GM18870 (cell line): ENCODE measurements around the gene BAIAP2L1.

Source experiments
- ATAC-seq: cut with Tn5 transposase; IDR thresholded peaks from one replicate; pipeline ENCODE4 v1.9.1; 2021; ENCODE audit warnings: moderate library complexity; ENCODE audit not compliant: unreplicated experiment

Gene BAIAP2L1

GRCh38 chr7:98280791-98281756, 119.8 kb downstream of the BAIAP2L1 start, which contains the start of gene BRI3:
Gene BRI3 (plus strand): TSS chr7:98281686. CDS start chr7:98281796, 110 bp downstream.
- peak; percentile 72 for ATAC-seq

- ATAC-seq: no peak
These were observed 120.6 kb downstream of the BAIAP2L1 start for GRCh38 chr7:98280296-98280695.

- ATAC-seq: no peak
These were observed 122.0 kb downstream of the BAIAP2L1 start for GRCh38 chr7:98278936-98279335.

- no peak for ATAC-seq
These were observed 122.5 kb downstream of the BAIAP2L1 start for GRCh38 chr7:98278408-98278807.

- no peak for ATAC-seq
These were observed 124.6 kb downstream of the BAIAP2L1 start for GRCh38 chr7:98276241-98276761.

GRCh38 chr7:98267303-98267702, 133.6 kb downstream of the BAIAP2L1 start:
- no peak for ATAC-seq

GRCh38 chr7:98266840-98267239, 134.1 kb downstream of the BAIAP2L1 start:
- no peak for ATAC-seq

- no peak for ATAC-seq
These were observed 135.0 kb downstream of the BAIAP2L1 start for GRCh38 chr7:98265841-98266271.

GRCh38 chr7:98257701-98258100, 143.2 kb downstream of the BAIAP2L1 start:
- ATAC-seq: no peak

GRCh38 chr7:98256431-98256830, 144.5 kb downstream of the BAIAP2L1 start:
- no peak for ATAC-seq

- ATAC-seq: no peak
These were observed 145.8 kb downstream of the BAIAP2L1 start for GRCh38 chr7:98254951-98255610.

- no peak for ATAC-seq
These were observed 146.4 kb downstream of the BAIAP2L1 start for GRCh38 chr7:98254516-98254915.

- no peak for ATAC-seq
These were observed 148.3 kb downstream of the BAIAP2L1 start for GRCh38 chr7:98252425-98253054.

- ATAC-seq: peak; percentile 95
These were observed 149.1 kb downstream of the BAIAP2L1 start, which contains the start of gene TECPR1 for GRCh38 chr7:98251601-98252424. Gene TECPR1 (minus strand): TSS chr7:98252232. CDS start chr7:98246146, 6,086 bp downstream.

GRCh38 chr7:98251231-98251600, 149.7 kb downstream of the BAIAP2L1 start:
- ATAC-seq: peak; percentile 27

GRCh38 chr7:98250789-98251188, 150.1 kb downstream of the BAIAP2L1 start:
- ATAC-seq: no peak

GRCh38 chr7:98249106-98249505, 151.8 kb downstream of the BAIAP2L1 start:
- no peak for ATAC-seq

GRCh38 chr7:98248156-98248555, 152.7 kb downstream of the BAIAP2L1 start:
- ATAC-seq: no peak

GRCh38 chr7:98244871-98245270, 156.0 kb downstream of the BAIAP2L1 start:
- ATAC-seq: no peak

- ATAC-seq: no peak
These were observed 158.0 kb downstream of the BAIAP2L1 start for GRCh38 chr7:98242934-98243333.
